Keratinocyte (primary cell): ENCODE measurements around the gene CREG2.

Experiments used
- CTCF ChIP-seq, 3 experiments: IDR thresholded peaks in 1 of 3; conservative IDR thresholded peaks in 1 of 3; optimal IDR thresholded peaks in 1 of 3; 2 replicates in 2 of 3; 3 replicates in 1 of 3; pipeline versions ENCODE3 to v1.5.1; 2011; ENCODE audit warnings: low read length in 3 of 3, mild to moderate bottlenecking in 3 of 3, moderate library complexity in 2 of 3, control low read depth in 1 of 3, inconsistent platforms in 1 of 3; ENCODE audit not compliant: insufficient read depth in 2 of 3; ENCODE audit errors: extremely low read depth in 1 of 3
- EZH2 ChIP-seq: IDR thresholded peaks from one replicate; pipeline ENCODE4 v1.6.1; 2012; ENCODE audit warnings: inconsistent platforms, mild to moderate bottlenecking, low read length, moderate library complexity

GRCh38 chr2:101431486-101431885, 44.2 kb upstream of the CREG2 start:
- TF ChIP-seq CTCF (optimal IDR thresholded peaks at IDR 0.05 in 1 of 3, IDR thresholded peaks at IDR 0.05 in 1 of 3, conservative IDR thresholded peaks at IDR 0.05 in 1 of 3; ENCODE audit: extremely low read depth in 1 of 3, insufficient read depth in 2 of 3, low read length in 3 of 3) (no peak), EZH2 (no peak)
